HG03280 (cell line): ENCODE data around the gene EIF2B1.
"Not testable (repeated sequence)": the region's sequence is repeated elsewhere in the genome, so short reads cannot be mapped to it uniquely, and the experiment has no call there.

Source experiments
- ATAC-seq: cut with Tn5 transposase; IDR thresholded peaks from one replicate; pipeline ENCODE4 v1.9.1; 2021; ENCODE audit warnings: mild to moderate bottlenecking, moderate library complexity; ENCODE audit not compliant: unreplicated experiment

EIF2B1 gene

GRCh38 chr12:123621101-123621500, 12.4 kb downstream of the EIF2B1 start:
- no peak for ATAC-seq

GRCh38 chr12:123617580-123617979, 15.9 kb downstream of the EIF2B1 start:
- ATAC-seq, result no peak

DNA sequence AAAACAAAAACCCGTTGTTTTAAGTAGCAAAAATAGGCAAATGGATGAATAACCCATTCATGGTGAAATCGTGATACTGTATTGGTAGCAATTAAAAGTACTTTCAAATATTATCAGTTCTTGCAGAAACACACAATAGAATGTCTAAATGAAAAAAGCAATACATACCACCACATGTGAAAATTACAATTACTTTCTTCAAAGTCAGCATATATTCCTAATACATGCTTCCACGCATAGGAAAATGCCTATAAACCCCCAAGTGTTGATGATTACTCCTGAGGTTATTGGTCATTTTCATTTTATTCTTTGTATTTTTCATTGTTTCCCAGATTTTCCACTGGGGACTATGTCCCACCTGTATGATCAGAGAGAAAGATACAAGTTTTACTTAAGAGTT, 16.3 kb downstream of the EIF2B1 start:
- no peak for ATAC-seq

- ATAC-seq, result no peak
These were observed 19.0 kb downstream of the EIF2B1 start for GRCh38 chr12:123614531-123614930.

DNA sequence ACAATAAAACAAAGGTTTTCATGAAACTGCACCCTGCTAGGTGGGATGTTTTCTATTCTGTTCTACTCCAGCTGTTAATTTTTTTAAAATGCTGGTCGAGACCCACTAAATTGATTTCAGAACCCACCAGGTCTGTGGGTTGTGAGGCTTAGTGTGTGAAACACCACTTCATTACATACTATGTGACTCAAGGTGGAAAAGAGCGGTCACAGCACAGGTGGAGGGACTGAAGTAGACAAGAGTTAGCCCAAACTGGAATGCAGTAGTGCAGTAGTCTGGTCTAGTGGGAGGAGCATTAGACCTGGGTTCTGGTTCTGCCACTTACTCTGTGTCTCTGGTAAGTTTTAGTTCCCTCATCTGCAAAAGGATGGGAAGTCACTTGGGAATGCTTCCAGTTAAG, 19.4 kb downstream of the EIF2B1 start:
- no peak for ATAC-seq

GRCh38 chr12:123608182-123608581, 25.3 kb downstream of the EIF2B1 start:
- no peak for ATAC-seq

GRCh38 chr12:123607756-123608155, 25.7 kb downstream of the EIF2B1 start:
- no peak for ATAC-seq

- ATAC-seq, result not testable (repeated sequence)
These were observed 30.0 kb downstream of the EIF2B1 start for GRCh38 chr12:123603495-123603894.

DNA sequence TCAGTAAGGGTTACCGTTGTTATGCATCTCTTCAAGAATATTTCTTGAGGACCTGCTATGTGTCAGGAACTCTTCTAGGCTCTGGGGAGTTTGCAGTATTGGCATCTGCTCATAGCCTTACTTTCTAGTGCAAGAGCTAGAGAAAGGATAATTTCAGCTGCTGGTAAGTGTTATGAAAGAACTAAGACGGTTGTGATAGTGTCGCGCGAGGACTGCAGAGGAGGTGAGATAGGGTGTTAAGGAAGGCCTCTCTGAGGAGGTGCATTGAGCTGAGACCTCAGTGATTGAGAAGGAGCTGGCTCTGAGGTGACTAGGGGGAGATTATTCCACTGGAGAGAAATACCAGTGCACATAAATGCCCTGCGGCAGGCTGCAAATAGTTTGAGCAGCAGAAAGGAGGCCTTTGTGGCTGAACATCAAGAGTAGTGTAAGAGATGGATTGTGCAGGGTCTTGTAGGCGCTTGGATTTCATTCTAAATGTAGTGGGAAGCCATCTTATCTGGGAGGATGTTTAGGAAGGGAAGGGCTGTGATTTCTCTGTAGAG, 30.8 kb downstream of the EIF2B1 start:
- no peak for ATAC-seq

GRCh38 chr12:123601602-123602489, 31.6 kb downstream of the EIF2B1 start, which contains the start of gene DDX55:
Gene DDX55 (plus strand): TSS chr12:123602099. CDS start chr12:123602149, 50 bp downstream.
- ATAC-seq, result peak; percentile 88

DNA sequence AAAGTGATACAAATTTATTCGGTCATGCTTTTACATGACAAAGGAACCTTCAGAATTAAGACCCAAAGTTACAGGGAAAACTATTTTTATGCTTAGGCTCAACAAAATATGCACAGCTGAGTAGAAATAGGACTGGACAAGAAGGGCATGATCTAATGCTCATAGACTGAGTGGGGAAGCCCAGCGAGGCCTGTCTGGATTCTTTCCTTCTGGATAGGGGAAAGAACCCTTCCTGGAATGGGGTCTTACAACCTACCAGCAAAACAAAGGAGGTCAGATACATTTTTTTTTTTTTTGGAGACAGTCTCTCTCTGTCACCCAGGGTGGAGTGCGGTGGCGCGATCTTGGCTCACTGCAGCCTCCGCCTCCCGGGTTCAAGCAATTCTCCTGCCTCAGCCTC, 33.8 kb downstream of the EIF2B1 start:
- ATAC-seq, result no peak

DNA sequence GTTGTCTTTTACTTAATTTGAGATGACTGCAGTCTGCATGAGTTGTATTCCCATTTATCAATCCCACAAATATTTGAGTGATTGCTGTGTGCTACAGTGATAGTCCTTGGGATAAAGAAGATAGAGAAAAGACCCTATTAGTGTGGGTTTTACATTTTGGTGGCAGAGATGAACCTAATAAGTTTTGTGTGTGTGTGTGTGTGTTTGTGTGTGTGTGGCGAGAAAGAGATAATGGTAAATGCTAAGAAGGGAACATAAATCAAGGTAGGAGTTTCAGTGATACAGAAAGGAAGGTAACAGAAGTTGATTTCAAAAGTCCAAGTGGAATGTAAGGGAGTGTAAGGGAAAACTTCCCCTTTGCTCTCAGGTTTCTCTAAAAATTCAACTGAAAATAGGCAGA, 34.2 kb downstream of the EIF2B1 start:
- ATAC-seq, result no peak

- no peak for ATAC-seq
These were observed 35.0 kb downstream of the EIF2B1 start for GRCh38 chr12:123598522-123598921.

DNA sequence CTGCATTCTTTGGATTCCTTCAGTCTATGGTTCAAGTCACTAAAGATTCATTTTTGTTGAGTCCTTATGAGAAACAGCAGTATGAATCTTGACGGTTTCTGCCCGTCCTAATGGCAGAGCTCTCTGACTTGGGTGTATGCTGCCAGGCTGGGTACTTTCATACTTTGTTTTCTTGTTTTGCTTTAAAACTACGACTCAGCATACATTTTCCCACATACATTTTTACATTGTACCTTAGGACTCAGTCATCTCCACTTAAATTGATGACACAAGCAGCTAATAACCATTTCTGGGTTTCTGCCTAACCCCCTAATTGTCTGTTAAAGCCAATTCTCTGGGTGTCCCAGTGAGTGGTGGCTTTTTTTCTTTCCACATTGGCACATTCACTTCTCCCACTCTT, 36.4 kb downstream of the EIF2B1 start:
- no peak for ATAC-seq

GRCh38 chr12:123595729-123596128, 37.8 kb downstream of the EIF2B1 start:
- ATAC-seq, result no peak

DNA sequence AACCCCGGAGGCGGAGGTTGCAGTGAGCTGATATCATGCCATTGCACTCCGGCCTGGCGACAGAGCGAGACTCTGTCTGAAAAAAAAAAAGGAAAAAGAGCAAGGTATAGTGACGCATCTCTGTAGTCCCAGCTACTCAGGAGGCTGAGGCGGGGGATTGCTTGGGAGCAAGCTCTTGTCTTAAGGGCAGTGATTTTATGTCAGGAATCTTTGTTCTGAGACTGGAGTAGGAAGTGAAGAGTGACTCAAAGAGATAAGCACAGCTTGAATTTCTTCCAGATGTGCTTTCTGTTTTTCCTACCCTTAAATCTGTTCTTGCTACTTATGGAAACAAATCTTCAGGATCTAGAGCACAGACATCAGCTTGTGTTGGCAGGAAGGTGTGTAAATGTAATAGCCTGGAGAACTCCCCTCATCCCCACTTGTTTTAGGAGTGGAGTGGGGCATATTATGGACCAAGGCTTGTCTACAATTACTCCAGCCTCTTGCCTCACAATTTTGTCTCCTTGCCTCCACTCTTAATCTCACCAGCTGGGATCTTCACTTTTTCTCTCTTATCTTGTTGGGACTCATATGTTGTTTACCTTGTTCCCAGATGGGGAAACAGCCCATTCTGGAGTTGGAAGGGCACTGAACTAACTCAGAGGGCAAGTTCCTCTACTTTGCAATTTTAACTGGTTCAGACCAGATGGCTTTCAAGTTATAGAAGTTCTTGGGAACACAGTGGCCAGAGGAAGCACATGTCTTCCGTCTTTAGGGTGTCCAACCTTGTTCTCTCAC, 41.6 kb downstream of the EIF2B1 start:
- no peak for ATAC-seq

GRCh38 chr12:123580772-123581171, 52.7 kb downstream of the EIF2B1 start:
- ATAC-seq, result no peak

DNA sequence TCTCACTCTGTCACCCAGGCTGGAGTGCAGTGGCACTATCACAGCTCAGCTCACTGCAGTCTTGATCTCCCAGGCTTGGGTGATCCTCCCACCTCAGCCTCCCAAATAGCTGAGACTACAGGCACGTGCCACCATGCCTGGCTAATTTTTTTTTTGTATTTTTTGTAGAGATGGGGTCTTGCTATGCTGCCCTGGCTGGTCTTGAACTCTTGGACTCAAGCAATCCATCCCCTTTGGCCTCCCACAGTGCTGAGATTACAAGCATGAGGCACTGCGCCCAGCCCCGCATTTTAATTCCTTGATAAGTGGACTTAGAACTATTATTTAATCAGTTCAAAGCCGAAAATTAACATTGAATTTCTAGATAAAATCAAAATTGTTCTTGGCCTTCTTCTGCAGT, 54.7 kb downstream of the EIF2B1 start:
- ATAC-seq, result not testable (repeated sequence)

- no peak for ATAC-seq
These were observed 55.2 kb downstream of the EIF2B1 start for GRCh38 chr12:123578243-123578642.

GRCh38 chr12:123576611-123577010, 56.9 kb downstream of the EIF2B1 start:
- no peak for ATAC-seq

DNA sequence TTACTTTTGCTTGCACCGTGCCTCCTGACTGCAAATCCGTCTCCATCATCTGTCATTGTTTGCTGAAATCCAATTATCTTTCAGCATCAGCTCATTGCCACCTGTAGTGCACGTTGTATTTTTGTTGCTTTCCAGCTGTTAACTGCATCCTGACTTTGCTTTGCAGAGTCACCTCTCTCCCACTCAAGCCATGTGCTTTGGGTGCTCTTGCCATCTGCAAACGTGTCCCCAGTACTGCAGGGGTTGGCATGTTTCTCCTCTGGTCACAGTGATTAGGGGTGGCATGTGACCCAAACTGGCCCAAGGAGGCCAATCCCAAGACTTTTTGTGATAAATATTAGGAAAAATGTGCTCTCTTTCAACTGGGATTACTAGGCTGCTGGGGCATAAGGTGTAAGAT, 59.6 kb downstream of the EIF2B1 start:
- no peak for ATAC-seq

GRCh38 chr12:123572391-123572790, 61.1 kb downstream of the EIF2B1 start:
- ATAC-seq, result no peak
